Neural cell (in vitro differentiated cells): ENCODE data around the gene PRKCE.

Source experiments
- CTCF ChIP-seq: fragments of 450-650 bp; IDR thresholded peaks from 2 replicates; pipeline ENCODE4 v1.5.1; 2014; ENCODE audit warnings: antibody characterized with exemption, mild to moderate bottlenecking, moderate library complexity; ENCODE audit not compliant: poor library complexity, severe bottlenecking
- EP300 ChIP-seq: fragments of 450-650 bp; conservative IDR thresholded peaks from 2 replicates; pipeline ENCODE4 v1.6.1; 2014; ENCODE audit warnings: antibody characterized with exemption, mild to moderate bottlenecking, moderate library complexity; ENCODE audit not compliant: poor library complexity, severe bottlenecking
- RAD21 ChIP-seq: fragments of 450-650 bp; conservative IDR thresholded peaks from 2 replicates; pipeline ENCODE4 v1.6.1; 2014; ENCODE audit warnings: antibody characterized with exemption, mild to moderate bottlenecking, moderate library complexity

GRCh38 chr2:45962177-45962921, 310.9 kb downstream of the PRKCE start:
- TF ChIP-seq CTCF (no peak), RAD21 (no peak), EP300 (no peak)
